Measurements from ENCODE around the gene NTM.

Gene NTM

DNA sequence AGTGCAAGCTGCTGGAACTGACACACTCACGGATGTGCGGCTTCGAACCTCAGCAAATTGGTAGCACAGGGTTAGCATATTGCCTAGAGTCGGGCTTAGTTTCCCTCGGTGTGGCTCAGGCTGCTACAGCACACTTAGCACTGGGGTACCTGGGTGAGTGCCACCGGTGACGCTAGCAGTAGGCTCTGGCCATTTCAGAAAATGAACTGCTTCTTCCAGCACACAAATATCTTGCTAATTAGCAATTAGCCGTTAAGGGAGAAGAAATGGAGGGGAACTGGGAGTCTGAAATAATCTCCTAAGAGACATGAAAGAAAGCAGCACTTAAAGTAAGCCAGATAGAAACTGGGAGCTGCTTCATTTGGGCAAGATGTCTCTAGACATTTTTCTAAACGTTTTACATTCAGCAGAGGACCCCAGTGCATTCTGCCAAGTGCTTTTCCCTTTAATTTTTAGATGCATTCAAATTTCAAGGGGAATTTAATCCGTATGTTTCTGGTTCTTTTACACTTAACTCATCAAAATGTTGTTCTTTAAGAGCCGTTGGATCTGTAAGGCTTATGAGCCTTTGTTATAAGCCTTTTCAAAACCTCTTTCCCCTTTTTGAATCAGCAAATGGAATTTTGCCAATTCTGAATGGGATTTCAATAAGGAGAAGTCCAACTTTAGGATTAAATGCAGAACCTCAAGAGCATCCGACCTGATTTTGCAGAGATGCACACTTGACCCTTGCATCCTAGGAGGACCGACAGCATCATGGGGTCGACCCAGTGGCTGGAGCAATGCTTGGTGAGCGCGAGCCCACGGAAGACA, 708.1 kb downstream of the NTM start:
- no peak for DNase-seq (ENCODE audit: low read depth)

DNA sequence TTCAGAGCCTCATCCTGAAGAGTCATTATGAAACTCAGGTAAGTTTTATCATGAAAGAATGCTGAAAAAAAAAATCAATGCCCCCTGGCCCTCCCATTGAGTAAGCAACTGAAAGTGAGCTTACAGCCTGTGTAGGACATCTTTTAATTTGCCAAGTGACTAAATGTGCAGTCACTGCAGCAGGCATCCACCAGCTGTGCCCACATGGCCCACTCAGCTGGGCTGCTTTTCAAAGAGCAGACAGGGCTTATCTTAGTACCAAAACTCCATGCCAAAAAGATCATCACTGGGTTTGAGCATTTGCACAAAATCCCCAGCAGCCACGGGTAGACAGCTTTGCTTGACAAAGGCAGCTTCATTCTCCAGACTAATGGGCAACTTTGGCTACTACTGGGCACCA, 709.7 kb downstream of the NTM start:
- peak; percentile 40 for DNase-seq (ENCODE audit: low read depth)

DNA sequence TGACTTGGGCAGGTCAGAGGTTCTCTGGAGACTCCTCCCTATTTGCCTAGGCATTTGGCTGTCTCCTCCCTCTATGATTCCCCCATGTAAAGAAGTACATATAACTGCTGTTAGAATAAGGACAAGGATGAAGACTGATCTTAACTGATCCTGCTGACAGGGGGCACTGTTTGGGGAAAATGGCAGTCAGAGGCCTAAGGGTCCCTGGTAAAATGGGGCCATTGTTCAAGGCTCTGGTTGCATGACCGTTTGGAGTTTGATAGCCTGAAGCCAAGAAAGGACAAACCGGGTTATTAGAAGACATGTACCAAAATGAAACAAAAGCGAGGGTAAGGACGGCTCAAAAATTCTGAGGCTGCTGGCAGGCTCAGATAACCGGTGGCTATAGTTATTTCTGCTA, 712.2 kb downstream of the NTM start:
- DNase-seq (ENCODE audit: low read depth): no peak

DNA sequence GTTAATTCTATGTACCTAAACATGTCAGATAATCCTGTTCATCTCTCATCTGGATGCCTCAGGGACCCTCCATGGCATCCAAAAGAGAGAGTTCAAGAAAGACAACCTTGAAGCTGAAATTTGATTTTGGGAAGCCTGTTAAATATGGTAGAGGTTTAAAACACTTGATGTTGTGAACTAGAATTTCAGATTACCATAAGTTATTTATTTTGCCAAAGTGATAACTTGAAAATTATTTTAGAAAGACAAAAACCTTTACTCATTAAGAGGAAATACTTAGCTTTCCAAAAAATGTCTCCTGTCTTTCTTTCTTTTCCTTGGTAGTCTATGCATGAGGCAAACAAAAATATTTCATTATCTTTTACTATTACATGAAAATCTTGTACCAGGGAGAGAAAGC, 714.0 kb downstream of the NTM start:
- DNase-seq (ENCODE audit: low read depth): no peak

DNA sequence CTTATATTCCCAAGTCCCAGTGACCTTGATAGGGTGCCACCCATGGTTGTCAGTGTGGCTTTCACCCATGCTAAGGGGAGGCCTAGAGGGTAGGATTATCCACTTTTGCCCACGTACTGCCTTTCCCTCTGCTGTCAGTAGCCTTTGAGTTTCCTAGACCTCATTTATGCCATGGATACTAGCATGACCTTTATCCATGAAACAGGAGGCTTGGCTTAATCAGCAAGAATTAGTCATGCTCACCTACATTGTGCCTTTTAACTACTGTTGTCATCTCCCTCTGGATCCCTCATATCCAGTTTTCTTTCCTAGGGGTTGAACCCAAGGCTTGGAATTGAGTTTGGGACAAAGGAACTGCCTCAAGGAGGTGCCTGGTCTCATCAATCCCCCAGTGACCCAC, 716.7 kb downstream of the NTM start:
- no peak for DNase-seq (ENCODE audit: low read depth)

DNA sequence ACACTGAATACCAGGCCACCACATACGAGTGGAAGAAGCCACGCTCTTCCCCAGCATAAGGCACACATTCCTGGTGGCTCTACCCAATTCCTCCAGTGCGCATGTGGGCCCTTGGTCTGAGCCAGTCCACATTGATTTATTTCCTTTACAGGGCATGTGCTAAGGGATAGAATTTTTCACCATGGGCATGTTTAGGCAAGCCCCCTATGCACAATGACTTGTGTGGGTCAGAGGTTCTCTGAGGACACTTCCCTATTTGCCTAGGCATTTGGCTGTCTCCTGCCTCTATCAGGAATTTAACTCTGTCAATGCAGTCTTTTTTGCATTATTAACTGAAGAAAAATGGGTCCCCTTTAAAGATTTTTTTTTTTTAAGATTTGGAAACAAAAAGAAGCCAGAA, 718.1 kb downstream of the NTM start:
- no peak for DNase-seq (ENCODE audit: low read depth)

DNA sequence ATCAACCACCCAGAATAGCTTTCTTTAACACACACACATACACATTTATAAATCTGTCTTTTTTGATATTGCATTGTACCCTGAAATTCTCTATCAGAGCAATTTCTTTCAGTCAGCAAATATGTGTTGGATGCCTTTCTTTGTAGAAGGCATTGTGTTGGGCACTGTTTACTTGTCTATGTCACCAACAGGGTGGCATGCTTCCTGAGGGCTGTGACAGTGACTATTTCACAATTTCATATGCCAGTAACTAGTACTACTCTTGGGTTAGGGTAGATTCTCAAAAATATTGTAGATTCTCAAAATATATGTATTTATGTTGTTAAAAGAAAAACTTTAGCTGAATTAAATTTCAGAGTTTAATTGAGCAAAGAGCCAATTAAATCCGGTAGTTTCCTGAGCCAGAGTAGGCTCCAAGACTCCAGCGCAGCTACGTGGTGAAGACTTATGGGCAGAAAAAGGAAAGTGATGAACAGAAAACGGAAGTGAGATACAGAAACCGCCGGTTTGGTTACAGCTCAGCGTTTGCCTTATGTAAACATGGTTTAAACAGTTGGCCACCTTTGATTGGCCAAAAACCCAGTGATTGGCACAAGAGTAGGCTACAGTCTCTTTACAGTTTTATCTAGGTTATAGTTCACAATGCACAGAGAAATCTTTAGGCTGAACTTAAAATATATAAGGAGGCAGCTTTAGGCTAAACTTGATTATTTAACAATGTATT, 723.3 kb downstream of the NTM start:
- DNase-seq (ENCODE audit: low read depth): no peak

DNA sequence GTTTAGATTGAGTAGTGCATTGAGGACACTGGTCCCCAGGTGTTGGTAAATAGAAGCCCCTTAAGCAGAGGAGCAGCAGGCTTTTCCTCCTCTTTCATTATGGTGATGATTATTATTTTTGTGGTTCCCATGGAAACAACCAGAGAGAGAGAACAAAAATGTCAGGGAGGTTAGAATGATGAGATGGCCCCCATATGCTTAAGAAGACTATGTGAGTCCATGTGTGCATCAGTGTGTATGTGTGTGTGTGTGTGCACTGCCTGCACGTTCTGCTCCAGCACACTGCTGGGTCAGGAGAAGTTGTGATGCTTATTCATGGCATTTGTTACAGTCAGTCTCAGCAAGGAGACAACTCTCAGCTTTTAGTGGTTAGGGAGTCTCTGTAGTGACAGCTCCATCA, 724.2 kb downstream of the NTM start:
- DNase-seq (ENCODE audit: low read depth): no peak

DNA sequence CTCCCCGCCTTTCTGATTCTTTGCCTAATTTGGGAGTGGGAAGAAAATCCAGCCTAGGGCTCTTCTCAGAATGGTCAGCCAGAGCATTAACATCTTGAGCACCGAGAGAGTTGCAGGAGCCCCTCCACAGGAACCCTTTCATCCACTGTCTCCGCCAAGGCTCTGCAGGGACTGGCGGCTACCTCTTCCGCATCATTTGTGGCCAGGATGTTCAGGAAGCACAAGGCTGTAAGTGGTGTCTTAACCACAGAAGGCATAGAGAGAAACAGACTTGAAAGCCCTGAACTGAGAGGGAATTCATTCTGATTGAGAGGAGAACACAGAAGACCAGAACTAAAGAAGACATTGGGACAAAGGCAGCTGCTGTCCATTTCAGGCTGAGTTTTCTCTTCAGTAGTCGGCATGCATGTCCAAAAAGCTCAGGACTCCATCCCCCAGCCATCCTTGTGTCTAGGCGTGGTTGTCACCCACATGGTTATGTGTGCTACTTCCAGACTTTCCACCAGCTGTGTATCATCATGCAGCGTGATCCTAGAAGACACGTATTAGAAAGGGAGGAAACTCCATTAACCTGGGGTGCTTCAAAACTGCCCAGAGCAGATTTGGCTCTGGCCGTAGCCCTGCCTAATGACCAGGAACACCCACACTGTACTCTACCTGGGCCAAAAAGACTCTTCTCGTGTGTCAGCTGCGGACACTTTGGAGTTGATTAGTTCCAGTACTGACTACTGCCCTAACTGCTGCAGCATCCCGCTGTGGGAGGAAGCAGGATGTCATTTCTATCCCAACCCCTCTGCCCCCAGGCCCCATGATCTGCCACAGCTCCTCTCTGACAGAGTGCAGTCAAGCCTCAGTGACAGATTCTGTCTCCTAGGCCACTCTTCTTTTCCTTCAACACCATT, 725.1 kb downstream of the NTM start:
- no peak for DNase-seq (ENCODE audit: low read depth)

DNA sequence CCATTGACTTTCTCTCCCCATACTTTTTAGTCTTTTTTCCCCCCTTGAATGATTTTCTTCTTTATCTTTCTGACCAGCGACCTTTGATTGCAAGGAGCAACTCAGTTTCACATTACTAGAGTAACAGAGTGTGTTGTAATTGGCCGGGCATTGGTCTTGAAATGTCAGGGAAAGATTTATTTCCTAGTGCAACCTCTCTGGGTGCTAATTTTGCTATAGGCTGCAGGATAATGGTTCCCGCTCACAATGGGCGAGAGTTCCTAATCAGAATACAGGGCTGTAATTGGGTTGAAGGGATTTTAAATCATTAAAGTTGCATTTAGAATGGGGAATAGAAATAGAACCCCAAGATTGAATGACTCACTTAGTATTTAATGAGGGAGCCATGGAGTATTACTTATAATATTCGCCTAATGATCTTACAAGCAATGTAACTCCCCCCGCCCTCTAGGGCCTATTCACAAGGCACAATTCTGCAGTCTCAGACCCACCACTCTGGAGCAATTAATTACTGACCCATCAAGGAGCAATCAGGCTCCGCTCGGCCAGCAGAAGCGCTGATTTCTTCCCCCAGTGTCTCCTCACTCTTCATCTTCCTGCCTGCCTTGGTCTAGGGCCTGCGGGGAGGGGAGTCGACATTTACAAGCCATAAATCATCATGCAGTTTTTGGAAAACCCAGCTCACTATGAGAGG, 725.9 kb downstream of the NTM start:
- no peak for DNase-seq (ENCODE audit: low read depth)

DNA sequence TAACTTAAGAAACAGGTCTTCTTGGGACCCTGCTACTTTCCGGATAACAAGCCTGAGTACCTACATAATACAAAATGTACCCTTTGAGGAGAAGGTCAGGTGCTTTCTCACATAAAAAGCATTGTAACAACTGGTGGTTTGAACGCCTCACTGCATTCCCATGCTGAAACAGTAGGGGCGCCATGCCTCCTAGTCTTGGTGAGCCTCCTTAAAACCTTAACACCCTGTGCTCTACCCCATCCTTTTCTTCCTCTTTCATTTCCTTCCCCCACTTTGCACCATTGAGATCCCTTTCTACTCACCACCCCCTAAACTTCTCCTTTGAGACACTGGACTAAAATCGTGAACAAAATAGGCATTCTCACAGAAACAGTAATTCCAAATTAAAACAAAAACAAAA, 729.3 kb downstream of the NTM start:
- DNase-seq (ENCODE audit: low read depth): peak; percentile 23

DNA sequence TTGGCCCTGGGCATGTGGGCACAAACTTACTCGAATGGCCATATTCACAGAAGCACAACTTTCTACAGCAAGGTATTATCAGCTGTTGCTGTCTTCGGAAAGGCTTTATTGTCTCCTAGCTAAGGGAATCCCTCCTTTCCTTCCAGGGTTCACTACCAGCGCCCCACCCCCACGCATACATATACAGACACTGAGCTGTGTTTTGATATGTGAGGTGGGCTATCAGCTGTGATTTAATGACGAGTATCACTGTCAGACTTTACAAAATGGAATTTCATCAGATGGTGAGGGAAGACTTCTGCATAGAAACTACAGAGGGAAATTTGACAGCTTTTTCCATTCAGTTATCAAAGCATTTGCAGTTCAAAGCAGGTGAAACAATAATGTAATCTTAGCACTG, 730.2 kb downstream of the NTM start:
- DNase-seq (ENCODE audit: low read depth): no peak

DNA sequence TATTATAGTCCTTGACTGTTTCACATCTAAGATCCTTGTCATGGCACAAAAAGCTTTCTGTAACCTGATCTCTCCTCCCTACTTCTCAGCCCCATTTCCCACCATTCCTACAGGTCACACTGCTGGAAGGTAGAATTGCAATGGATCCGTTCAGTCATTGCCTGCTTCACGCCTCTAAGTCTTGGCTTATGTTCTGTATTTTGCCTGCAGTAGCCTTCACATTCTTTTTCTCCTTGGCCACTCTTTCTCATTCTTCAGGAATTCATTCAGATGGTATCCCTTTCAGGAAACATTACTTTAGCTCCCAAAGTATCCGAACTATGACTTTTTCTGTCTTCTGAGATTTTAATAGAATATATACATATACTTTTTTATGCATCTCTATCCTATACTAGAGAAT, 731.5 kb downstream of the NTM start:
- peak; percentile 10 for DNase-seq (ENCODE audit: low read depth)

DNA sequence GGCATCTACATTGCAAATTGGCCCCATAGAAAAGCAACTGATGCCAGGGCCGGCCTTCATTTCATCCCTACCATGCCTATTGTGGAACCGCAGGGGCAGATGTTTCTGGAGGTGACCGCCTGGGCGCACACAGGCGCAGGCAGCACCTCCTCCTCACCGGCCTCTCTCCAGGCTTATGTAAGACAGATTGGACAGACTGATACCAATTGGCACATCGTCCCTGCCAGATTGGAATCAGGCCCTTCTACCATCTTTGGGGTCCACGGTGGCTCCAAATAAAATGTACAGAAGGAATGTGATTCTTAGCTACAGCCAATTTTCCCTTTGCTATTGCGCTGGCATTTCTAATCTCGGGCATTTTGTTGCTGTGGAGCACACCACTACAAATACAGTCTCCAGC, 732.6 kb downstream of the NTM start:
- DNase-seq (ENCODE audit: low read depth): no peak

DNA sequence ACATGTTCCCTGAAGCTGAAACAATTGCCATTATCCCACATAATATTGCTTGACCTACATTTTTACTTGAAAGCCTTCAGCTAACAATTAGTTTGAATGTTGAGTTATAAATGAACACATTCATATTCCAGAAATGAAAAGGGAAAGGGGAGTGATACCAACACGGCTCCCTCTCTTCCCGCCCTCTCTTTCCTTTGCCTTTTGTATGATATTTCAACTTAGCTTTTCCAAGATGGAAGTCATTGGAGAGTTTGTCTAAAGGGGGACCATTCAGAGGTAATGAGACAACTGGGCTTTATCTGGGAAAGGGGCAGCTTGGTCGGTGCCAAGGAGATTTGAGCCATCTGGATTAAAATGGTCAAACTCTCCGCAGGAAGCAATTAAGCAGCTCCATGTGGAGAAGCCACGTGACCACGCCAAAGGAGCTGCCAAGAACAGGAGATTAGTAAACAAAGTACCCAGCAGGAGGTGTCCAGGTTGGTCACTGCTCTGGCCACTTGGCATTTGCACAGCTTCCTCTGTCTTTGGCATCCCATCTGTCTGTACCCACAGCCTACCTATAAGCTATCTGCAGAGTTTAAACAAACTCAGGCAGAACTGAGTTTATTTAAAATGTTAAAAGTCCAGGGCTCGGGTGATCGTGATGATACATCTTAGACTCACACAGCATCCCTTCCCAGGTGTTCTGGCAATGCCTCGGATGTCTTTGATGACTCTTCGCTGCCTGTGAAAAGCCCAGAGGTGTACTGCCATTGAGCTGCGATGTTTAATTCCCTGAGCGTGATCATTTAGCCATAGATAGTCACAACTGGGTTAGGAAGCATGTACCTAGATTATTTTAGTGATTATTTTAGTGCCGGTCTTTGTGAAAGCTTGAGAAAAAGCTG, 735.9 kb downstream of the NTM start:
- DNase-seq (ENCODE audit: low read depth): no peak

DNA sequence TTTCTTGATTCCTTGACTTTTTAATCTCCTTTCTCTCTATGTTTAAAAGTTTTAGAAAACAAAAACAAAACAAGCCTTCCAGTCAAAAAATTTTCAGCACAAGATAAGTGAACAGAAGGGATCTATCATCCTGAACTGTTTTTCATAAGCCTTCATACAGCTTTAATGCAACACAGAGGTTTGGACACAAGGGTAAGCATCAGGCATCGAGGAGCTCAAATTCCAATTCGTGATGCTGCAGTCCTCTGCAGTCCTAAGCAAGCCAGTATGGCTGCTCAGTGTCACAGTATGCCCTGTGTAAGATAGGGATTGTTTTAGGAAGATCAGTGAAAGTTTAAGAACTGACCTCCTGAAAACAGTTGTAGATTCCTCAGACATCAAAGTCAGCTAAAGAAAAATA, 740.9 kb downstream of the NTM start:
- DNase-seq (ENCODE audit: low read depth): no peak

DNA sequence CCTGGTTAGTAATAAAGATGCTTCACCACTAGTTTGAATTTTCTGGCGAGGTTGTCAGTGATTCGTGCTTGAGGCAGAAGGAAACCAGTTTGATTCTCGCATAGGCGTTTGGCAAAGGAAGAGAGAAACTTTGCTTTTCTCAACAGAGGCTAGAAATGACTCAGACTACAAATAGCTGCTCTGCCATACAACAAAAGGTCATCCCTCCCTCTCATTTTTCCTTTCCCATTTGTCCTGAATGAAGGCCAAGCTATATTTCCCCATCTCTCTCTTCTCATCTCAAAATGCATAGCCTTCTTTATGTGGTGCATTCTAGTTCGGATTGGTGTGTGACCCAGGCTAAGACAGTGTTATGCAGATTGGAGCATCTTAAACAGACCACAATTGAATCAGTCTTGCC, 741.4 kb downstream of the NTM start:
- DNase-seq (ENCODE audit: low read depth): peak; percentile 80

DNA sequence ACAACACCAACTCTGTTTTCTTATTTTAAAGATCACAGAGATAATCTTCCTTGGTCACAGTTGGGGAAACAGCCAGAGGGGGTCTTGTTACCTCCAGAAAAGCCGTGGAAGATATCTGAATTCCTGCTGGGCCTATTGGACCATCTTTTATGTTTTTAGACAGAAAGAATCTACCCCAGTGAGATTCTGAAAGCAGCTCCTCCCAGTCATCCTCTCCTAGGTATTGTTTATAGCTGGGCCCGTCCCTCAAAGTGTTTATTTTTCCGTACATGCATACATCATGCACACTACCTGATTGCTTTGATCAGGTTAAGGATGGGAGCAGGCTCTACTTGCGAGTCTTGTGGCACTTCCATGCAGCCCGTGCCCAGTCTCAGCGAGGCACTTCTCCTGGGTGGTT, 742.4 kb downstream of the NTM start:
- no peak for DNase-seq (ENCODE audit: low read depth)

DNA sequence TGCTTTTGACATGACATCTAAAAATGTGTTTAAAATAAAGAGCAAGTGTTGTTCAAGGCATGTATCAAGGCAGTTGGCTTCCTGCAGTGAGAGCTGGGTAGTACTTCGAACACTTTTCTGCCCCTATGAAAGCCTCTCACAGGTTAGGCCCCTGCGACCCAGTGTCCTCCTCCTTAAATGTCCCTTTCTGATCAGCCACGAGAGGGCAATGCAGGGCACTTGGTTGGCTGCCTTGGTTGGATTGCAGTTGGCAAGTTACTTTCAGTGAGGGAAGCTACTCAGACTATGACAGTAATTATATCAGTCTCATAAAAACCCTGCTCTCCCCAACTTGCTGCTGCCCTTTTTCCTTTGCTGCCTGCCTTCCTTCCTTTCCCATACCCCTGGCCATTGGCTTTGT, 743.8 kb downstream of the NTM start:
- DNase-seq (ENCODE audit: low read depth): peak; percentile 28

DNA sequence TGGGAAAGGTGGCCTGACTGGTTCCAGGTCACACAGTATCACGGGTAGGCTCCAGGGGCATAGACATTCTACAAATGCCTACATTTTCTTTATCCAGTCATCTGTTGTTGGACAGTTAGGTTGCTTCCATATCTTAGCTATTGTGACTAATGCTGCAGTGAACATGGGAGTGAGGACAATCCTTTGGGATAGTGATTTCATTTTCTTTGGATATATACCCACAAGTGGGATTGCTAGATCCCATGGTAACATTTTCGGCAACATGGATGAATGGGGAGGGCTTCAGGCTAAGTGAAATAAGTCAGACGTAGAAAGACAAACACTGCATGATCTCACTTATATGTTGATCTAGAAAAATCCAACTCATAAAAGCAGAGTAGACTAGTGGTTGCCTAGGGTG, 744.3 kb downstream of the NTM start:
- DNase-seq (ENCODE audit: low read depth): no peak

DNA sequence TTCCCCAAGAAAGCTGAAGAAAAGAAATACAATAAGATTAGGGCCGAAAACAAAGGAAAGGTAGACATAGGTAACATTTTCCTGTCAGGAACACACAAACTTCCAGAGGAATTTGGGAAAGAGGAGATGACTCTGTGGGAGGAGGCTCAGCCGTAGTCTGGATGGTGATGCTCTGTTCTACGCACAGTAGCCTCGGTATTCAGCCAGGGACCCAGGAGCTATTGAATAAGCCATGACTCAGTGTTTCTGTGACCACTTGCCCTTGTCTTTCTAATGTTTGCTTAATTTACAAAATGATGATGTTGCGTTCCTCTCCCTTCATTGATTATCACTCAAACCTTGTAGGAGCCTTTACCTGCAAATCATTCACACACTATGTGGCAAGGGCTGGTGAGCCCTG, 745.0 kb downstream of the NTM start:
- peak; percentile 59 for DNase-seq (ENCODE audit: low read depth)

All from ELR (cell line).